K562 (cell line): ENCODE measurements around the gene VGLL3. TPM values are rescaled to one million over a fixed set of nuclear protein-coding genes. Genes with fewer than 3 reads are reported as not detected.

Experiments used
- ATAC-seq: fragments of 200-7000 bp; cut with Tn5 transposase; 3 replicates; pipeline ENCODE4 v1.9.1; 2020; ENCODE audit warnings: moderate library complexity
- BruUV-seq: library from RNA; stranded (reverse); fragments of 400-500 nt; replicated peaks from 2 replicates; lab custom pipeline; 2021; lab: Mats Ljungman, UMichigan
- CTCF ChIA-PET: fragments of 300-600 bp; formaldehyde crosslinking; extraction: SDS; loops from one replicate; lab custom pipeline; 2021; ENCODE audit warnings: low intra/inter-chr PET ratio; lab: Yijun Ruan, JAX
- POLR2A ChIA-PET: fragments of 300-600, 350-650 bp; sonication (Branson Sonifier 250); formaldehyde crosslinking; extraction: SDS; loops from one replicate; lab custom pipeline; 2021; ENCODE audit warnings: antibody characterized with exemption, inconsistent platforms; lab: Yijun Ruan, JAX
- DNase-seq, 4 experiments: peaks; one replicate each; pipeline versions ENCODE4 v3.0.0 to v3.0.0-alpha.2; 2011 to 2018; ENCODE audit warnings: low spot score in 3 of 4, mixed read lengths in 3 of 4; ENCODE audit errors: extremely low read depth in 1 of 4
- FAIRE-seq: peaks from 2 replicates; lab custom pipeline; 2011; peaks lifted over from hg19 to GRCh38; lab: Jason Lieb, UNC
- H2AFZ ChIP-seq: 2 replicates; pipeline ENCODE4 v1.6.0; 2011; ENCODE audit warnings: low read depth, low read length, control low read depth, inconsistent platforms
- H3K27ac ChIP-seq: fragments of 200-600 bp; 3 replicates; pipeline ENCODE4 v1.8.0; 2011; ENCODE audit warnings: low read depth, mild to moderate bottlenecking, control low read depth, inconsistent platforms, low read length, moderate library complexity, mixed read lengths; ENCODE audit errors: extremely low read depth
- H3K27me3 ChIP-seq, 2 experiments: fragments of 300-600 bp in 1 of 2; 2 replicates in 1 of 2; 3 replicates in 1 of 2; pipeline versions ENCODE4 v1.6.0 to v1.8.0; 2011; ENCODE audit warnings: inconsistent platforms in 2 of 2, low read length in 2 of 2, mild to moderate bottlenecking in 1 of 2, mixed read lengths in 1 of 2, moderate library complexity in 1 of 2; ENCODE audit not compliant: control insufficient read depth in 2 of 2, insufficient read depth in 2 of 2
- H3K36me3 ChIP-seq: fragments of 300-600 bp; 3 replicates; pipeline ENCODE4 v1.8.0; 2011; ENCODE audit warnings: mild to moderate bottlenecking, low read length, inconsistent platforms; ENCODE audit not compliant: control insufficient read depth, insufficient read depth
- H3K4me1 ChIP-seq, 2 experiments: fragments of 200-600 bp in 1 of 2; replicated peaks in 1 of 2; 2 replicates in 1 of 2; 3 replicates in 1 of 2; pipeline versions ENCODE4 v1.5.1 to v1.8.0; 2011; ENCODE audit warnings: inconsistent platforms in 2 of 2, low read length in 2 of 2, mild to moderate bottlenecking in 1 of 2, mixed read lengths in 1 of 2, moderate library complexity in 1 of 2; ENCODE audit not compliant: control insufficient read depth in 2 of 2, insufficient read depth in 2 of 2
- H3K4me2 ChIP-seq: 2 replicates; pipeline ENCODE4 v1.6.1; 2011; ENCODE audit warnings: low read length, control low read depth, inconsistent platforms, mixed read lengths; ENCODE audit not compliant: insufficient read depth
- H3K4me3 ChIP-seq: fragments of 200-600 bp; sonication (generic), shearing (Covaris generic); 2 replicates; pipeline ENCODE4 v1.5.1; 2016; ENCODE audit warnings: control low read depth, inconsistent platforms
- H3K79me2 ChIP-seq: fragments of 200-600 bp; 3 replicates; pipeline ENCODE4 v1.8.0; 2011; ENCODE audit warnings: low read length, inconsistent platforms; ENCODE audit not compliant: control insufficient read depth, insufficient read depth
- H3K9ac ChIP-seq, 2 experiments: 2 replicates each; pipeline versions ENCODE4 v1.6.0 to v1.6.1; 2011; ENCODE audit warnings: low read depth in 2 of 2, low read length in 2 of 2, control low read depth in 1 of 2, inconsistent platforms in 1 of 2, mild to moderate bottlenecking in 1 of 2, mixed read lengths in 1 of 2; ENCODE audit not compliant: insufficient read depth in 1 of 2
- H3K9me1 ChIP-seq: one replicate; pipeline ENCODE4 v1.6.0; 2011; ENCODE audit warnings: inconsistent platforms, mild to moderate bottlenecking, low read length, moderate library complexity; ENCODE audit not compliant: control insufficient read depth, insufficient read depth
- H3K9me3 ChIP-seq: replicated peaks from 2 replicates; pipeline ENCODE4 v1.5.1; 2011; ENCODE audit warnings: low read depth, low read length, inconsistent platforms; ENCODE audit not compliant: control insufficient read depth, insufficient read depth
- H4K20me1 ChIP-seq: replicated peaks from 2 replicates; pipeline ENCODE4 v1.6.1; 2011; ENCODE audit warnings: low read length, inconsistent platforms, mixed read lengths; ENCODE audit not compliant: control insufficient read depth, insufficient read depth
- BACH1 ChIP-seq: fragments of 200-800 bp; sonication (Bioruptor generic); IDR thresholded peaks from 2 replicates; pipeline ENCODE4 v1.6.1; 2016; ENCODE audit warnings: missing genetic modification characterization, missing compliant biosample characterization
- ELF1 ChIP-seq: fragments of 200-800 bp; sonication (Bioruptor generic); IDR thresholded peaks from 2 replicates; pipeline ENCODE4 v1.6.1; 2016; ENCODE audit warnings: missing genetic modification characterization, missing compliant biosample characterization
- EZH2 ChIP-seq: IDR thresholded peaks from 2 replicates; pipeline ENCODE4 v1.6.1; 2012; ENCODE audit warnings: low read depth, mild to moderate bottlenecking, inconsistent platforms, low read length, borderline replicate concordance
- MIER1 ChIP-seq: fragments of 450-650 bp; IDR thresholded peaks from 2 replicates; pipeline ENCODE4 v1.6.1; 2016; ENCODE audit warnings: antibody characterized with exemption, mild to moderate bottlenecking, low read depth
- SPI1 ChIP-seq: IDR thresholded peaks from 2 replicates; pipeline ENCODE4 v1.6.1; 2011; ENCODE audit warnings: low read depth, low read length, control low read depth, borderline replicate concordance
- ZEB2 ChIP-seq: fragments of 450-650 bp; IDR thresholded peaks from 2 replicates; pipeline ENCODE4 v1.6.1; 2016
- ZNF12 ChIP-seq: sonication (generic); formaldehyde crosslinking; IDR thresholded peaks from 2 replicates; pipeline ENCODE4 v1.4.0; 2020; ENCODE audit warnings: mild to moderate bottlenecking, missing genetic modification reagents
- WGBS: fragments of 100-300 bp; shearing (Covaris generic); methylation state at CpG from one replicate; pipeline ENCODE4 v1.1.6; 2016; ENCODE audit warnings: low coverage, mixed read lengths; ENCODE audit not compliant: insufficient coverage; ENCODE audit errors: missing lambda C conversion rate; 5-methylcytosine and 5-hydroxymethylcytosine counted together
- in situ Hi-C: fragments of 300-500 bp; cut with MboI; formaldehyde crosslinking; loops from 4 replicates; pipeline ENCODE4 v1.15.0; 2018; ENCODE audit warnings: inconsistent platforms, mixed read lengths
- intact Hi-C: fragments of 100-400 bp; cut with micrococcal nuclease; formaldehyde crosslinking; loops from 2 replicates; pipeline ENCODE4 v1.14.2; 2022
- polyA plus RNA-seq, 8 experiments: library from polyadenylated mRNA; depleted of rRNA in 4 of 8; stranded (reverse) in 5 of 8; unstranded in 3 of 8; fragments of >200 nt; fragmentation: Nextera tagmentation in 2 of 8; fragmentation: Illumina TruSeq in 1 of 8; extraction: Ambion mirVana in 2 of 8; extraction: Trizol in 1 of 8; gene quantifications; 2 replicates each; pipeline versions ENCODE4 v1.2.1 to v1.2.3, GENCODE V29; 2011 to 2014; ENCODE audit warnings: inconsistent platforms in 1 of 8, missing spikeins in 1 of 8
- total RNA-seq, 7 experiments: library from RNA; depleted of rRNA in 6 of 7; stranded (reverse); fragments of >200 nt in 6 of 7; fragmentation: Illumina TruSeq in 2 of 7; extraction: Trizol in 2 of 7; gene quantifications; 2 replicates each; pipeline versions ENCODE4 v1.2.1 to v1.2.3, GENCODE V29; 2011 to 2021; ENCODE audit warnings: low replicate concordance in 1 of 7
- TF ChIP-seq, protein P1 (sequence below): fragments of 450-650 bp; IDR thresholded peaks from 2 replicates; pipeline ENCODE4 v1.6.1; 2014; ENCODE audit warnings: low read depth, mild to moderate bottlenecking, moderate library complexity, borderline replicate concordance
- TF ChIP-seq, protein P2 (sequence below): sonication (generic); formaldehyde crosslinking; IDR thresholded peaks from 2 replicates; pipeline ENCODE4 v1.8.0; 2022; ENCODE audit warnings: mild to moderate bottlenecking, missing genetic modification reagents
- TF ChIP-seq, protein P3 (sequence below): fragments of 250-450 bp; sonication (Bioruptor Pico); IDR thresholded peaks from 2 replicates; pipeline ENCODE4 v1.5.0; 2020; ENCODE audit warnings: mild to moderate bottlenecking

VGLL3 gene
- total and polyA plus RNA-seq, 9 of the 15 experiments (the other 6 are each of a cell fraction or from before 2014, with no cell fraction given): under 0.01 to 0.09 (median 0.04) TPM; not detected in 6

DNA sequence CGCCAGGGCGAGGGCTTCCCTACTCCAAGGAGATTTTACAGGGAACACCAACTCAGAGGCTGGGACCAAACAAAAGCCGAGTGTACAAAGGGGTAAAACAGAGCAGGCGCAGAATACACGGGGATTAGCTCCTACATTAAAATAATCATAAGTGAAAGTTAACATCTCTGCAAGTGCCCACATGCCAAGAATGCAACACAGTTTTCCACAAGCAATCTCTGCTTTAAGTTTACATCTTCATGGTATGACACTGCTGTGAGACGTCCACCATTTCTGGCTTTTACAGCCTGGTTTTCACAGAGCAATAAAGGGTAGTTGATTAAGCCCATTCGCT is 500 bp upstream of the VGLL3 start:
- Histone ChIP-seq H3K27me3 (peaks cover 0 to 8% of the 10 kb centered on the region in 2 experiments; a peak in 2 of 5 replicates), H3K9me3 (no peaks in the 10 kb centered on the region), H3K4me2 (no peak overlapping the region), H3K4me1 (peaks cover 0 to 12% of the 10 kb centered on the region in 2 experiments; a peak in 1 of 5 replicates), H3K79me2 (no peaks in the 10 kb centered on the region)
- intact Hi-C loops: no loop called here
- BruUV-seq: no TSS peak
- no peak for FAIRE-seq
- POLR2A ChIA-PET: no interaction called here
- TF ChIP-seq ZNF12 (CRISPR knock-in tag): no peak
- TF ChIP-seq ELF1 (tag): no peak
- TF ChIP-seq, all 486 proteins: peak for 0
- in situ Hi-C loops: no loop called here
- CTCF ChIA-PET: no interaction called here
- no peak overlapping the region for H3K4me3 ChIP-seq
- no peak for DNase-seq
- H4K20me1 ChIP-seq: no peaks in the 10 kb centered on the region
- H3K27ac ChIP-seq: no peak overlapping the region
- ATAC-seq: no peak
- no peak overlapping the region for H2AFZ ChIP-seq
- no peak overlapping the region for H3K9ac ChIP-seq
- no peaks in the 10 kb centered on the region for H3K36me3 ChIP-seq
- WGBS: 0% methylated on average over 7 of the region's 7 CpGs
- H3K9me1 ChIP-seq: no peaks in the 10 kb centered on the region

DNA sequence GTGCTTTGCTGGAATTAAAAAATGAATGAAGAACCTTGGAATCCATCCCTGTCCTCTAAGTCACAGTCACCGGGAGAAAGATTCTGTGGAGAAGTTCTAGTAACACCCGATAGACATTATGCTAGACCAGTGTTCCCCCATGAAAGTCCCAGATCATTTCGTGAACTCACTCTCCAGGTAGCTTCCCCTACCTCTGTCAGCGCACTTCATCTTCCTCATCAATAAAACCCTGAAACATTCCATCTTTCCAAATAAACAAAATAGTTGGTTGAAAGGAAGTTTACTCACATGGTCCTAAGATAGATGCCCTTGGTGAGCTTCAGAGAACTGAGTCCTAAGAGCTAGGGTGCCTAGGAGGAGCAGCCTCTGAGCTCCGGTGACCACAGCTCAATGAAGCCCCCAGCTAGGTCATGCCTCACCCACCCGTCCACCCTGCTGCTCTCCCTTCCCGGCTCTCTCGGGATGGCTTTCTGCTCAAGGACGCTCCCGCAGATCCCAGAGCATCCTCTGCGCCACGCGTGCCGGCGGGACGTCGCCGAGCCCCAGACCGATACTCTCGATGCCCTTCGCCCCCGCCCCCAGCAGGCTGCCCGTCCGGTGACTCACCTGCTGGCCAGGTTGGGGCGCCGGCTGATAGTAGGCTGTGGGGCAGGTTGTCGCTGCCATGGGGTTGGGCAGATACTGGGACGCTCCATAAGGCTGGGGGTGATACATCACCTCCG is 776 bp downstream of the VGLL3 start:
- Histone ChIP-seq H3K9ac (no peak overlapping the region), H3K4me1 (peaks cover 0 to 12% of the 10 kb centered on the region in 2 experiments; a peak in 1 of 5 replicates), H4K20me1 (no peaks in the 10 kb centered on the region), H3K79me2 (no peaks in the 10 kb centered on the region), H3K27ac (no peak overlapping the region), H3K4me2 (no peak overlapping the region), H2AFZ (no peak overlapping the region), H3K9me3 (no peaks in the 10 kb centered on the region), H3K4me3 (no peak overlapping the region), H3K9me1 (no peaks in the 10 kb centered on the region), H3K27me3 (peaks cover 0 to 8% of the 10 kb centered on the region in 2 experiments; a peak in 2 of 5 replicates), H3K36me3 (no peaks in the 10 kb centered on the region)
- FAIRE-seq (no peak), DNase-seq (no peak), ATAC-seq (no peak)
- WGBS: 3% methylated on average over 22 of the region's 29 CpGs
- in situ Hi-C loops (no loop called here), intact Hi-C loops (no loop called here)
- ChIA-PET POLR2A (no interaction called here), CTCF (no interaction called here)
- BruUV-seq: no TSS peak
- TF ChIP-seq EZH2 (no peak), SPI1 (no peak), MIER1 (no peak), ZEB2 (no peak), BACH1 (tag) (no peak)
- TF ChIP-seq, protein P1, sequence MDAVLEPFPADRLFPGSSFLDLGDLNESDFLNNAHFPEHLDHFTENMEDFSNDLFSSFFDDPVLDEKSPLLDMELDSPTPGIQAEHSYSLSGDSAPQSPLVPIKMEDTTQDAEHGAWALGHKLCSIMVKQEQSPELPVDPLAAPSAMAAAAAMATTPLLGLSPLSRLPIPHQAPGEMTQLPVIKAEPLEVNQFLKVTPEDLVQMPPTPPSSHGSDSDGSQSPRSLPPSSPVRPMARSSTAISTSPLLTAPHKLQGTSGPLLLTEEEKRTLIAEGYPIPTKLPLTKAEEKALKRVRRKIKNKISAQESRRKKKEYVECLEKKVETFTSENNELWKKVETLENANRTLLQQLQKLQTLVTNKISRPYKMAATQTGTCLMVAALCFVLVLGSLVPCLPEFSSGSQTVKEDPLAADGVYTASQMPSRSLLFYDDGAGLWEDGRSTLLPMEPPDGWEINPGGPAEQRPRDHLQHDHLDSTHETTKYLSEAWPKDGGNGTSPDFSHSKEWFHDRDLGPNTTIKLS: no peak
- TF ChIP-seq, protein P2, sequence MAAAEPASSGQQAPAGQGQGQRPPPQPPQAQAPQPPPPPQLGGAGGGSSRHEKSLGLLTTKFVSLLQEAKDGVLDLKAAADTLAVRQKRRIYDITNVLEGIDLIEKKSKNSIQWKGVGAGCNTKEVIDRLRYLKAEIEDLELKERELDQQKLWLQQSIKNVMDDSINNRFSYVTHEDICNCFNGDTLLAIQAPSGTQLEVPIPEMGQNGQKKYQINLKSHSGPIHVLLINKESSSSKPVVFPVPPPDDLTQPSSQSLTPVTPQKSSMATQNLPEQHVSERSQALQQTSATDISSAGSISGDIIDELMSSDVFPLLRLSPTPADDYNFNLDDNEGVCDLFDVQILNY (CRISPR knock-in tag): no peak
- TF ChIP-seq, protein P3, sequence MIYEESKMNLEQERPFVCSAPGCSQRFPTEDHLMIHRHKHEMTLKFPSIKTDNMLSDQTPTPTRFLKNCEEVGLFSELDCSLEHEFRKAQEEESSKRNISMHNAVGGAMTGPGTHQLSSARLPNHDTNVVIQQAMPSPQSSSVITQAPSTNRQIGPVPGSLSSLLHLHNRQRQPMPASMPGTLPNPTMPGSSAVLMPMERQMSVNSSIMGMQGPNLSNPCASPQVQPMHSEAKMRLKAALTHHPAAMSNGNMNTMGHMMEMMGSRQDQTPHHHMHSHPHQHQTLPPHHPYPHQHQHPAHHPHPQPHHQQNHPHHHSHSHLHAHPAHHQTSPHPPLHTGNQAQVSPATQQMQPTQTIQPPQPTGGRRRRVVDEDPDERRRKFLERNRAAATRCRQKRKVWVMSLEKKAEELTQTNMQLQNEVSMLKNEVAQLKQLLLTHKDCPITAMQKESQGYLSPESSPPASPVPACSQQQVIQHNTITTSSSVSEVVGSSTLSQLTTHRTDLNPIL (CRISPR knock-in tag): no peak
